HG03575 (cell line): ENCODE results near the gene ADCY7.

ENCODE experiments used
- ATAC-seq: cut with Tn5 transposase; IDR thresholded peaks from one replicate; pipeline ENCODE4 v1.9.1; 2021; ENCODE audit not compliant: unreplicated experiment, insufficient number of reproducible peaks, low FRiP score; ENCODE audit errors: extremely low read depth

ADCY7 gene

DNA sequence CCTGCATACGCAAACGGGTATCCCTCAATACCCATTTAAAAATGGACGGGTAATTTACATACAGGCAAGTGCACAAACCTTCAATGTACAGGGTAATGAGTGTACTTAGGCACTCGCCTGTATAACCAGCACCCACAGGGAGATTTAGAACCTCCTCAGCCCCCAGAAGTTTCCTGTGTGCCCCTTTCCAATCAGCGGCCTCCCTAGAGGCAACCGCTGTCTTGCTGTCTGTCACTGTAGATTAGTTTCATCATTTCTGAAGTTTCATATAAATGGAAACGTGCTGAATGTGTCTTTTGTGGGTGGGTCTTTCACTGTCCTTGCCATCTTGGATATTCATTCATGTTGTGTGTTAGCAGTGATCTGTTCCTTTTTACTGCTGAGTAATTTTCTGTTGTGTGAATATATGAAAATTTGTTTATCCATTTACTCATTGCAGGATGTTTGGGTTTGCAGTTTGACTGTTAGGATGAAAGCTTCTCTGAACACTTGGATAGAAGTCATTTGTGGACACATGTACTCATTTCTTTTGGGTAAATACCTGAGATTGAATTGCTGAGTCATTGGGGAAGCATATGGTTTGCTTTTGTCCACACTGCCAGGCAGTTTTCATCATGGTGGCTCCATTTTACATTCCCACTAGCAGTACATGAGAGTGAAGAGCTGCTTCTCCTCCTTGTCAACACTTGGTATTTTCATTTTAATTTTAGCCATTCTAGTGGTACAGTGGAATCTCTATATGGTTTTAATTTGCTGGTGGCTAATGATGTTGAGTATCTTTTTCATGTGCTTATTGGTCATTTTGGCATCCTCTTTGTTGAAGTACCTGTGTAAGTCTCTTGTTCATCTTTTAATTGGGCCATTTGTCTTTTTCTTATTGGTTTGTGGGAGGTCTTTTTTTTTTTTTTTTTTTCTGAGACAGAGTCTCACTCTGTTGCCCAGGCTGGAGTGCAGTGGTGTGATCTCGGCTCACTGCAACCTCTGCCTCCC, 2.1 kb upstream of the ADCY7 start:
- ATAC-seq = no peak

DNA sequence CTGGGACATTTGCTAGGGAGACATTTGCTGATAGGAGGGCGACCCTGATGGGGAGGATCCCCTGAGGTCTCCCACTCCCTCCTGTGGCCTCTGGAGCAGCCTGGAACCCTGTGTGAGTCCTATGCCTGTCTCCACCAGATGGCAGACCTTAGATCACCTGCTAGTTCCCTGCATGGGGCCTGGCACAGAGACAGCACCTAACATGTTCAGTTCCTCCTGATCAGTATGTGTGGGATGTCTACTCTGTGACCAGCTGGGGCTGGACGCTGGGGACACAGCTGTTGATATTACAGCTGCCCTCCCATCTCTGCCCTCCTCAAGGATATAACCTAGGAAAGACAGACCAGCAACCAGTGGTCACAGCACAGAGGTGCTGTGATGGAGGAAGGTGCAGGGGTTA, 1.1 kb upstream of the ADCY7 start:
- no peak for ATAC-seq

DNA sequence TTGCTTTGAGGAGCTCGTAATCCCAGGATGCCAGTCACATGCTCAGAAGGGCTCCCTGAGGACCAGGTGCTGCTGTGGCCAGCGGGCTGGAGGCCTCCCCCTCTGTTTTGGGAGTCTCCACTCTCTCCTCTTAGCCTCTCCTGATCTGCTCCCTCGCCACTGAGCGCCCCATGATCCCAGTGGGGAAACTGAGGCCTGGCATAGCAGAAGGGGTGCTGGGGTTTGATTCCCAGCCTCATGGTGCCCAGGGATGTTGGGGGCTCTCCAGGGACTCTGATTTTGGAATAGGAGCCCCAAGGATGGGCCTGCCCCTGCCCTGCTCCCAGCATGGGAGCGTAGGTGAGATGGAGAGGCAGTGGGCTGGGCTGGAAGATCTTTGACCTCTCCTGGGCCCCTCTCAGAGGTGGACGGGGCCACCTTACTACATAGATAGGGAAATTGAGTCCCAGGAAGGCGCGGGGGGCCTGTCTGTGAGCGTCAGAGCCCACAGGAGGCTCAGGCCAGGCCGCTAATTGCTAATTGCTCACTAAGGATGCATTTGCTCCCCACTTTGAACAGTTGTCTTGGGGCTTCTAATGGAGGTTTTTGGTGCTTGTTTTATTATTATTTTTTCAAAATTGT, 525 bp upstream of the ADCY7 start:
- no peak for ATAC-seq

DNA sequence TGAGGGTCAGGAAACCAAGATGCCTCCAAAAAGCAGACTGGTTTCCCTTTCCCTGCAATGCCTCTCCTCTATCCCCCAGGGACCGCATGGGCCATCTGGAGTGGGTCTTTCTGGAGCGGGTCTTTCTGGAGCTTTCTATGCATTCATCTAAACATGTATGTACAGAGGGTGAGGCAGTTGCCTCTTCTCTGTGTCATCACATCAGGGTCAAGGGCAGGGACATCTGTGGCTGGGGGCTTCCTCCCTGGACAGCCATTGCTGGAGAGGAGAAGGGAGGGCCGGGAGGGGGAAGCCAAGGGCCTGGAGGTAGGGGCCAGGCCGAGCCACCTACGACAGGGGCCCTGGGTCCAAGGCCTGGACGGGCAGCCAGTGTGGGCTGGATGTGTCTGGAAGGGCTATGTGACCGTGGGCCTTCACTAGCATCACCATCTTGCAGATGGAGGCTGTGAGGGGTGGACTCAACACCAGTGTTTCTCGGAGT, 840 bp downstream of the ADCY7 start:
- ATAC-seq = no peak

DNA sequence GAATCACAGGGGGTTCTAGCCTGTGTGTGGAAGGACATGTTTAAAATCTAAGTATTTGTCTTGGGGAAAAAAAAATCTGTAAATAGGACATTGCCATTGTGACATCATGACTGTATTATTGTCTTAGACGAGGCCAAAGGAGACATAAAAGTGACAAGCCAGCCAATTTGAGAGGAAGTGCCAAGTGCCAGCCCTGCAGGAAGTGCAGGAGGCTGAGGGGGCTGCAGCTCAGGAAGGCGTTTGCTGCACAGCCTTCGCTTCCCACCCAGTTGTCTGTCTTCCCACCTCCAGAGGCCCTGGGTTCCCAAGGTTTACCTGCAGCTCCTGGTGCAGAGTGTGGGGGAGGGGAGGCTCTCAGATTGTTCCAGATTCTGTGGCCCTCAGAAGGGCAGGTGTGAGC, 1.3 kb downstream of the ADCY7 start:
- no peak for ATAC-seq

DNA sequence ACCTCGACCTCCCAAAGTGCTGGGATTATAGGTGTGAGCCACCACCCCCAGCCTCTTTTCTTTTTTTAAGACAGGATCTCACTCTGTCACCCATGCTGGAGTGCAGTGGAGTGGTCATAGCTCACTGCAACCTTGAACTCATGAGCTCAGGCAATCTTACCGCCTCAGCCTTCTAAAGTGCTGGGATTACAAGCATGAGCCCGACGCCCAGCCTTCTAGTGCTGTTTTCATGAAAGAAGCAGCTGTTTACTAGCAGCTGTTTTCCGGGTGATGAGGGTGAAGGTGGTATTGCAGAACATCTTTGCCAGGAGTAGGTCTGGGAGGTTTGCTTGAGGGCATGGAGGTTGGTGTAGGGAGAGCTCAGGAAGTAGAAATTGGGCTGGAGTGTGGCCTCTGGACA, 2.0 kb downstream of the ADCY7 start:
- ATAC-seq = no peak

DNA sequence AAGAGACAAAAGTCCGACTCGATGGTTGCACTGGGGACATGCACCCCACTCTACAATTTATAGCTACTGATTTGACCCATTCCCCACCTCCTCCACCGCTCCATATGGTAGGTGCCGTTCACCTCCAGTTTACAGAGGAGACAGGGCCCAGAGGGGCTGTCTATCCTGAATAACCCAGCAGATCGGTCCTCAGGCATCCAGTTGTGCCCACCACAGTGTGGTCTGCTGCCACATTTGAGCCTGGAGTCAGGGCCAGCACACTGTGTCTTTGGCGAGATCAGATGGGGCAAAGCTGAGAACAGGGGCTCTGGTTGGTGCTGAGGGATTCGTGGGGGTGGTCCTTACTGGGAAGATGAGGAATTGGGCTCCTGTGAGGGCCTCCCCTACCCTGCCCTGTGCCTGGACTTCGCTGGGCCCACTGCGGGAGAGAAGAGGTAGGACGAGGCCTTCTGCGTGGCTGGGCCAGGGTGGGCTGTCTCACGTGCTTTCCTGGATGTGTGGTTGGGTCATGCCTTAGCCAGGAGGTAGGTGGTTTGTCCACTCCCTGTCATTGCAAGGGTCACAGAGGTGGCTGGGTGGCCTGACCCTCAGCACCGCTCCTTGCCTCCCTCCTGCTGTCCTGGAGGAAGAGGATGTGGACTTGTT, 2.8 kb downstream of the ADCY7 start:
- no peak for ATAC-seq

DNA sequence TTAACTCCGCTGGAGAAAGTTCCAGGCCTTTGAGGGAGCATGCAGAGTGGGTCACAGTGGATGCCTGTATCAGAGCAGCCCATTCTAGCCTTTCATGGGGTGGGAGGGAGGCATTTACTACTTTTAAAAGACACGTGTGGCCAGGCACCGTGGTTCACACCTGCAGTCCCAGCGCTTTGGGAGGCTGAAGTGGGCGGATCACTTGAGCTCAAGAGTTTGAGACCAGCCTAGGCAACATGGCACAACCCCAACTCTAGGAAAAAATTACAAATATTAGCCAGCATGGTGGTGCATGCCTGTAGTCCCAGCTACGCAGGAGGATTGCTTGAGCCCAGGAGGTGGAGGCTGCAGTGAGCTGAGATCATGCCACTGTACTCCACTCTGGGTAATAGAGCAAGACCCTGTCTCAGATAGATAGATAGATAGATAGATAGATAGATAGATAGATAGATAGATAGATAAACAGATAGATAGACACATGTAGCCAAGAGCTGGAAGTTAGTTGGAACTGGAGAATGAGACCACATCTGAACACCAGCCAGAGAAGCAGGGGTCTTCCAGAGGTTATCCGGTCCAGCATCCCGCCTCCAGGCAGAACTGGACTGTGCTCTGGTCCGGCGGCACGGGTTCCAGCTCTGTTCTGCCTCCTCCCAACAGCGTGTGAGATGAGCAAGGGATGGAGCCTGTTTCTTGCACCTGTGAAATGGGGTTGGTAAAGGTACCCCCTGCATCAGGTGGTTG, 3.6 kb downstream of the ADCY7 start:
- ATAC-seq = no peak

DNA sequence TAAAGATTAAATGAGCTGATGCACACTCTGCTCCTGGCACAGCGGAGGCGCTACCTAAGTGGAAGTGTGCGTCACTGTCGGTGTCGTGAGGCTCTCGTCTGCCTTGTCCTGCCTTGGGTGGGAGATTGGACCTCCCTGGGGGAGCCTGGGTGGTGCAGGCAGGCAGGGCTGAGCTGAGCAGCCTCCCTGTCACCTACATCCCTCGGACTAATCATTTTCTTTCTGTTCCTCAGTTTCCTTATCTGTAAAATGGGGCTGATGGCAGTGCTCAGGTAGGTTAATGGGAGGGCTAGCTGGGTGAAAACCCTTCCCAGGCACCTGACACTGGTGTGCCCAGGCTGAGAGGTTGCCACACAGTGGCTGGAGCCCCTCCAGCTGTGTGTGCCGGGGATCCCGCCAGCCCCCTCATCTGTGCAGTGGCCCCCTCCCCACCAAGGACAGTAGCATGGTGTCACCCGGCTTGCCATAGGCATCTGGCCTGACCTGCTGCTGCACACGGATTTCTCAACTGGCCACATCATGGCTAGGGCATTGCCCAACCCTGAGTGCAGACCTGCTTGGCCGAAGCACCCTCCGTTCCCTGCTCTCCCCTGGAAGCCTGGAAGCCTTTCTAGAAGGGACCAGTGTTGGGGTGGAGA, 4.3 kb downstream of the ADCY7 start:
- no peak for ATAC-seq

DNA sequence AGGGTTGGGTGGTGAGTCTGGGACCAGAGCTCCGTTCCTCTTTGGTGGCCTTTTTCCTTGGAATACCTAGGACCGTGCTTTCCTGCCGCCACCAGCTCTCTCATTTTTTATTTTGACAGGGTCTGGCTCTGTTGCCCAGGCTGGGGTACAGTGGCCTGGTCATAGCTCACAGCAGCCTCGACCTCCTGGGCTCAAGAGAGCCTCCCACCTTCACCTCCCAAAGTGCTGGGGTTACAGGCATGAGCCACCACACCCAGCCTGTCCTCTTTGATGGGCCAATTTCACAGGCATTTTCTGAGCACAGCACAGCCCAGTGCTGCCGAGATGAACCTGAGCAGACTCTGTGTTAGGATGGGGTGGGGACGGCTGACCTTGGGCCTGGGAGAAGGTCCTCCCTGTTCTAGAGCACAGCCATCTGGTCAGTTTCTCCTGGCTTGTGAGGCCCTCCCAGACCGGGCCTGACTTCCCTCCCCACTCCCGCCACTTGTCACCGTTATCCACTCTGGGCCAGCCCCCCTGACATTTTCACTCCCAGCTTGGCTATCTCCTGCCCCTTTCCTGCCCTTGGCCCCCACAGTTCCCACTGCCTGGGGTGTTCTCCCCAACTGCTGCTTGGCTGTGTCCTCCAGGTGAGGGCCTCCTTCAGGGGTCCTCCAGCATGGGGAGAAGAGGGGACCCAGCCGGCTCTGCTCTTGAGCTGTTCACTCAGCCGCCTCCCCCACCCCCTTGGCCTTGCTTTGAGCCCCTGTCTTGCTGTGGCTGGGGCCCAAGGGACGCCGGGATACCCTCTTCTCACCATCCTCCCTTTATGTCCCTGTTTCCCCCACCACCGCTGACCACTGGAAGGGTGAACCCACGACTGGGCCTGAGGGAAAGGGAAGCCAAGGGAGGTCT, 5.0 kb downstream of the ADCY7 start:
- no peak for ATAC-seq

DNA sequence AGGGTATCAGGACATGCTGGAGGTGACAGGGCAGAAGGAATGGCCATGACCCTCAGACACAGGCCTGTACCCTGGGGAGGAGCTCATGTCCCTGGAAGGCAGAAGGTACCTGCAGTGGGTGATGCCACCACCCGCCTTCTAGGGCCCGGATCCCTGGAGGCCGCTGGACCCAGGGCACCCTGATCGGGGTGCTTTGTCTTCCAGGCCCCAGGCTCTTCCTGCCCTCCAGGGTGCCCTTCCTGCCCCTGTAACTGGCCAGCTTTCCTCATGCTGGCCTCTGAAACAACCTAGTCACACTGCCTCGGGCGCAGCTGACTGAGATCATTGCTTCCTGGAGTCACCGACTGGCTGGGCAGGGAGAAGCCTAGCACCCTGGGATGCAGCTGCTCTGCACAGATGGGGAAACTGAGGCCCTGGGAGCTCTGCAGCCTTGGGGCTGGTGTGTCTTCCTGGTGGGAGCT, 5.8 kb downstream of the ADCY7 start:
- ATAC-seq = no peak

DNA sequence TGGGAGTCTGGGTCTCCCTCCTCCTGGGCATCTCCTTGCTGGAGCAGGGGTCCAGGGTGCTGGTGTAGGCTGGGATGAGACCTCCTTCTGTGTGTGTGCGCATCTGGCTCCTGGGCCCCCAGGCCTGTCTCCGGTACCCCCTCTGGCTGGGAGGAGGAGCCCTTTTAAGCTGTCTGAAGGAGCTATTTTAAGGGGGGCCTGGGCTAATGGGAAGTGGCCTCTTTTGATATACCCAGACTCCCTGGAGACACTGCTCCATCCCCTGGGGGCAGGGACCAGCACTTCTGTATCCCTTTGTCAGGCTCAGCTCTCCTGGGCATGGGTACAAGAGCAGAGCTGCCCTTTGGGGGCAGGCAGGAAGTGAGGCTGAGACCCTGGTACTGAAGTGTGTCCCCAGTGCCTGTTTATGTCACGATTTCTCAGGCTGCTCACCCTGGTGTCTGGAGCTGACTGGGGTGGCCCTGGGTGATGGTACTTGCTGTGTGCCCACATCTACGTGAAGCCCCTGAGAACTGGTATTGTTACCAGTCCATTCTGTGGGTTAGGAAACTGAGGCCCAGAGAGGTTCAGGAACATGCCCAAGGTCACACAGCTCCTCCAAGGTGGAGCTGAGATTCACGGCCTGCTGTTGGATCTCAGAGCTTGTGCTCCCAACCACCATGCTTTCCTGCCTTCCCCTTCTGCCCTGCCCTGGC, 6.5 kb downstream of the ADCY7 start:
- no peak for ATAC-seq

DNA sequence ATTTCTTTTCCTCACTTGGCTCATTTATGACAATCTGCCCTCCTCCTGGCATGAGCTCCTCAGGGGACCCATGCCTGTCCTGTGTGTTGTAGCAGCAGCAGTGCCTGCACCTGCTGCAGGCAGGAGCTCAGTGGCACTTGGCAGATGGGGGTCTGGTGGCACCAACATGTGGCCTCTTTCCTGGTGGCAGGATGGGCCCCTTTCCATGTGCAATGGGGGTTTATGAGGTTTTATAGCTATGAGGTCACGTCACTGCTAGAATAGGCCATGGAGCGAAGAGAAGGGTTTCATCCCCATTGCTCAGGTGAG, 7.0 kb downstream of the ADCY7 start:
- no peak for ATAC-seq

DNA sequence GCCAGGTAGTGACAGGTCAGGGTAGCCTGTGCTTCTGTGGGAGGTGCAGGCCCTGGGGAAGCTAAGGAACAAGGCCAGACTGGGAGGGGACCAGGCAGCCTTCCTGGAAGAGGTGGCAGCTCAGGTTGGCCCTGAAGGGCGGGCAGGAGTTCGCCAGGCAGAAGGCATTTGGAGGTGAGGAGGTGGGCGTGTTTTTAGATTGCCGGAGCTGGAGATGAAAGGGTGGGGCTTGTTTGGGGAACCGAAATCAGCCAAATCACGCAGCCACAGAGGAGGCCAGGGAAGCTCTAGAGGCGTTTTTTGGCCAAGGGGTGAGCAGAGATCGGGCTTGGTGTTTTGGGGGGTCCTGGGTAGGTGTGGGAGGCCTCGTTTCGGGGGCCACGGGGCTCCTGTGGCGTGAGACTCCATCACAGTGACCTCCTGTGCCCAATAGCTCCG, 7.6 kb downstream of the ADCY7 start:
- ATAC-seq = peak; percentile 30

DNA sequence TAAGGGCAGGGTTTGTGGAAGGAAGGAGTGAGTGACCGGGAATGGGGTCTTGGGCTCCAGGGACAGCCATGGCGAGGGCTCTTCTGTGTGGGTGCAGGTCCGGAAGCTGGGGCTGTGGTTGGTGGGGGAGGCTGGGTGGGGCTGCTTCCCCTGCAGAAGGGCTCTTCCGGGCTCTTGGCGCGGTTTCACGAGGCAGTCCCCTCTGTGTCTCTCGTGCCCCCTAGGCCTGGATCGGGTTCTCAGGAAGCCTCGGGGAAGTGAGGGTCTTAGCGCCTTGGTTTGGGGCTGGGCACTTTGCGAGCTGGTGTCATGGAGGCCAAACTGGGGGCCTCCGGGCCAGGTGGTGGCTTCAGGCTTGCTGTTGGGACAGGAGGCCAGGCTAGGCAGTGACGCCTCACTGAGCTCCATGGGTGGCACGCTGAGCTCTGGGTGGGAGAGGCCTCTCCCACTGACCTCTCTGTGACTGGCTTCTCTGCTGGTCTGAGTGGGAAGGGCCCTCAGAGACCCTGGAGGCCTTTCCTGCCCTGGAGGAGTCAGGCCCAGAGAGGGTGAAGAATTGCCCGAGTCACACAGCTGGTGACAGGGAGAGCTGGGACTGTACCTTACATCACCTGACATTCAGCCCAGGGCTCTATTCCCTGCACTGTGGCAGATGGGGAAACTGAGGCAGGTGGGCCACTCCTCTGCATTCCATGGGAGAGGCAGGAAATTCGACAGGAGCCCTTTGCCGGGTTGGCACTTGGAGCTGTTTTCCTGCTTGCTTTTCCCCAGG, 8.2 kb downstream of the ADCY7 start:
- ATAC-seq = peak; percentile 21

DNA sequence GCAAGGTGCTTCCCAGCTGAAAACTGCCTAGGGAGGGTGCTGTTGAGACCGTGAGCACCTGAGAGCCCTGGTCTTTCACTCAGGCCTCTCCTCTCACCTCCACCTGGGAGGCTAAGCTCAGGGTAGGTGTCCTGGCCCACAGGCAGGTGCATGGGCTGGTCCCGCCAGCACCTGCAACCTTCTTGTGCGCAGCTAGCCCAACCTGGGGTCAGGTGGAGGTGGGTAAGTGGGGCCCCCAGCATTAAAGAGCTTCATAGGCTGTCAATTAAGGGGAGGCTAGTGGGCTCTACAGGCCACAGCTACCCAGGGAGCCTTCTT, 8.7 kb downstream of the ADCY7 start:
- no peak for ATAC-seq
